SK-N-SH (cell line): Measurements from ENCODE around the gene RBM20. TPM values are rescaled to one million over a fixed set of nuclear protein-coding genes. Genes with fewer than 3 reads are reported as not detected.

ENCODE experiments used
- CTCF ChIA-PET: fragments of 300-600, 350-600 bp; formaldehyde crosslinking; extraction: SDS; loops from one replicate; lab custom pipeline; 2021; lab: Yijun Ruan, JAX
- POLR2A ChIA-PET: fragments of 350-600 bp; sonication (Branson Sonifier 250); formaldehyde crosslinking; extraction: SDS; loops from one replicate; lab custom pipeline; 2020; ENCODE audit warnings: antibody characterized with exemption, inconsistent platforms; lab: Yijun Ruan, JAX
- DNase-seq: peaks from one replicate; pipeline ENCODE4 v3.0.0; 2012
- H2AFZ ChIP-seq: fragments of 200-600 bp; sonication (generic); 2 replicates; pipeline ENCODE4 v1.8.1; 2016; ENCODE audit warnings: antibody characterized with exemption, mild to moderate bottlenecking, low read depth
- H3F3A ChIP-seq: fragments of 200-600 bp; sonication (generic); replicated peaks from 2 replicates; pipeline ENCODE3; 2016; ENCODE audit warnings: antibody characterized with exemption, mild to moderate bottlenecking; ENCODE audit not compliant: insufficient read depth
- H3K27ac ChIP-seq, 2 experiments: fragments of 200-500 bp in 1 of 2; fragments of 200-600 bp in 1 of 2; sonication (Bioruptor generic) in 1 of 2; sonication (generic), shearing (Covaris generic) in 1 of 2; 2 replicates each; pipeline versions ENCODE4 v1.5.1 to v1.6.1; 2014 to 2016; ENCODE audit warnings: low read depth in 2 of 2, inconsistent platforms in 1 of 2, low read length in 1 of 2, mild to moderate bottlenecking in 1 of 2, mixed read lengths in 1 of 2
- H3K27me3 ChIP-seq: fragments of 200-600 bp; sonication (generic), shearing (Covaris generic); 2 replicates; pipeline ENCODE4 v1.6.1; 2016; ENCODE audit warnings: mixed run types; ENCODE audit not compliant: insufficient read depth
- H3K36me3 ChIP-seq, 2 experiments: fragments of 200-500 bp in 1 of 2; fragments of 200-600 bp in 1 of 2; sonication (Bioruptor generic) in 1 of 2; sonication (generic) in 1 of 2; replicated peaks in 1 of 2; 2 replicates each; pipeline versions ENCODE3 to v1.5.1; 2014 to 2016; ENCODE audit warnings: low read length in 1 of 2, mild to moderate bottlenecking in 1 of 2; ENCODE audit not compliant: insufficient read depth in 2 of 2, control insufficient read depth in 1 of 2
- H3K4me1 ChIP-seq, 2 experiments: fragments of 200-500 bp in 1 of 2; fragments of 200-600 bp in 1 of 2; sonication (Bioruptor generic) in 1 of 2; sonication (generic), shearing (Covaris generic) in 1 of 2; 2 replicates each; pipeline versions ENCODE4 v1.5.1 to v1.6.1; 2014 to 2016; ENCODE audit warnings: low read depth in 1 of 2, low read length in 1 of 2, mixed run types in 1 of 2; ENCODE audit not compliant: insufficient read depth in 2 of 2, control insufficient read depth in 1 of 2
- H3K4me2 ChIP-seq: fragments of 200-600 bp; sonication (generic), shearing (Covaris generic); 2 replicates; pipeline ENCODE4 v1.6.1; 2017; ENCODE audit warnings: mixed run types
- H3K4me3 ChIP-seq, 2 experiments: fragments of 200-500 bp in 1 of 2; fragments of 200-600 bp in 1 of 2; sonication (Bioruptor generic) in 1 of 2; sonication (generic), shearing (Covaris generic) in 1 of 2; 2 replicates each; pipeline versions ENCODE4 v1.5.1 to v1.8.1; 2014 to 2016; ENCODE audit warnings: low read depth in 2 of 2, inconsistent platforms in 1 of 2, low read length in 1 of 2, mild to moderate bottlenecking in 1 of 2, mixed read lengths in 1 of 2, moderate library complexity in 1 of 2
- H3K79me2 ChIP-seq: fragments of 200-600 bp; sonication (generic); 2 replicates; pipeline ENCODE4 v1.8.1; 2017; ENCODE audit warnings: mild to moderate bottlenecking; ENCODE audit not compliant: insufficient read depth
- H3K9ac ChIP-seq: fragments of 200-600 bp; sonication (generic); 2 replicates; pipeline ENCODE4 v1.6.1; 2017; ENCODE audit warnings: mixed run types
- H3K9me2 ChIP-seq: fragments of 200-600 bp; sonication (generic); 2 replicates; pipeline ENCODE4 v1.6.1; 2017; ENCODE audit warnings: mixed run types
- H3K9me3 ChIP-seq: fragments of 200-600 bp; sonication (generic); 2 replicates; pipeline ENCODE4 v1.6.1; 2017; ENCODE audit warnings: mixed run types, mild to moderate bottlenecking, moderate library complexity
- H4K20me1 ChIP-seq: fragments of 200-600 bp; sonication (generic); 2 replicates; pipeline ENCODE4 v1.6.1; 2017; ENCODE audit warnings: mild to moderate bottlenecking, mixed run types; ENCODE audit not compliant: insufficient read depth
- CHD2 ChIP-seq: fragments of 150-350 bp; IDR thresholded peaks from 2 replicates; pipeline ENCODE4 v1.6.1; 2018; ENCODE audit warnings: low read length; ENCODE audit not compliant: partially characterized antibody
- CTCF ChIP-seq: fragments of 200-600 bp; sonication (generic); IDR thresholded peaks from 2 replicates; pipeline ENCODE4 v1.6.1; 2017; ENCODE audit warnings: antibody characterized with exemption, mild to moderate bottlenecking, moderate library complexity
- ELF1 ChIP-seq: IDR thresholded peaks from 2 replicates; pipeline ENCODE4 v1.4.0; 2012
- EP300 ChIP-seq, 2 experiments: IDR thresholded peaks; 2 replicates each; pipeline versions ENCODE4 v1.4.0 to v1.6.1; 2012; ENCODE audit warnings: borderline replicate concordance in 1 of 2, low read depth in 1 of 2, low read length in 1 of 2
- FOSL2 ChIP-seq: IDR thresholded peaks from 2 replicates; pipeline ENCODE4 v1.4.0; 2012; ENCODE audit warnings: low read depth, mild to moderate bottlenecking, moderate library complexity, borderline replicate concordance
- FOXJ3 ChIP-seq: sonication (generic); formaldehyde crosslinking; IDR thresholded peaks from 2 replicates; pipeline ENCODE4 v1.5.1; 2020; ENCODE audit warnings: mild to moderate bottlenecking, missing genetic modification reagents
- FOXM1 ChIP-seq: IDR thresholded peaks from 2 replicates; pipeline ENCODE4 v1.4.0; 2012; ENCODE audit warnings: low read depth, mild to moderate bottlenecking
- GABPA ChIP-seq: IDR thresholded peaks from 2 replicates; pipeline ENCODE4 v1.4.0; 2012; ENCODE audit warnings: low read depth, mild to moderate bottlenecking
- GATA2 ChIP-seq: sonication (generic); formaldehyde crosslinking; IDR thresholded peaks from 2 replicates; pipeline ENCODE4 v1.5.0; 2020; ENCODE audit warnings: mild to moderate bottlenecking, missing genetic modification reagents
- JUND ChIP-seq: IDR thresholded peaks from 2 replicates; pipeline ENCODE4 v1.4.0; 2012
- MAX ChIP-seq: IDR thresholded peaks from 2 replicates; pipeline ENCODE4 v1.4.0; 2012; ENCODE audit warnings: low read depth
- MEF2A ChIP-seq: IDR thresholded peaks from 2 replicates; pipeline ENCODE4 v1.4.0; 2012; ENCODE audit warnings: low read depth, borderline replicate concordance
- NFIC ChIP-seq: IDR thresholded peaks from 2 replicates; pipeline ENCODE4 v1.4.0; 2012; ENCODE audit warnings: borderline replicate concordance
- NRF1 ChIP-seq: IDR thresholded peaks from 2 replicates; pipeline ENCODE4 v1.6.1; 2012; ENCODE audit warnings: low read depth, mild to moderate bottlenecking, low read length
- RFX5 ChIP-seq: IDR thresholded peaks from 2 replicates; pipeline ENCODE4 v1.6.1; 2012; ENCODE audit warnings: mild to moderate bottlenecking, improper control_type of control experiment, low read length
- TAF1 ChIP-seq: IDR thresholded peaks from 2 replicates; pipeline ENCODE4 v1.6.1; 2012; ENCODE audit warnings: low read depth, mild to moderate bottlenecking, low read length, moderate library complexity, borderline replicate concordance
- TEAD4 ChIP-seq: IDR thresholded peaks from 2 replicates; pipeline ENCODE4 v1.4.0; 2012; ENCODE audit warnings: mild to moderate bottlenecking, borderline replicate concordance; ENCODE audit not compliant: insufficient read depth
- USF2 ChIP-seq: fragments of 150-350 bp; IDR thresholded peaks from 2 replicates; pipeline ENCODE4 v1.6.1; 2017; ENCODE audit warnings: antibody characterized with exemption, low read length, low read depth, borderline replicate concordance
- YY1 ChIP-seq: IDR thresholded peaks from 2 replicates; pipeline ENCODE4 v1.4.0; 2012; ENCODE audit warnings: low read depth, mild to moderate bottlenecking
- ZBTB33 ChIP-seq: IDR thresholded peaks from 2 replicates; pipeline ENCODE4 v1.4.0; 2012; ENCODE audit warnings: low read depth, borderline replicate concordance
- WGBS: methylation state at CpG from one replicate; pipeline ENCODE4 v1.1.6; 2017; ENCODE audit warnings: low lambda C conversion rate; 5-methylcytosine and 5-hydroxymethylcytosine counted together
- polyA plus RNA-seq, 3 experiments: library from polyadenylated mRNA; depleted of rRNA; stranded (reverse); fragments of >200 nt; gene quantifications; 2 replicates each; pipeline ENCODE4 v1.2.3, GENCODE V29; 2012

The RBM20 gene
- polyA plus RNA-seq, 1 of the 3 experiments (the other 2 are of a cell fraction), result 0.64 TPM

GRCh38 chr10:110885932-110886674 lies 242.0 kb downstream of the RBM20 start:
- H3K27me3 ChIP-seq, result no peaks in the 10 kb centered on the region
- H3F3A ChIP-seq, result peaks cover 4% of the 10 kb centered on the region
- H3K9ac ChIP-seq, result no peak overlapping the region
- H3K79me2 ChIP-seq, result no peaks in the 10 kb centered on the region
- DNase-seq, result no peak
- H2AFZ ChIP-seq, result no peak overlapping the region
- H3K9me2 ChIP-seq, result no peaks in the 10 kb centered on the region
- TF ChIP-seq RFX5, result no peak
- TF ChIP-seq JUND, result no peak
- no peak for TF ChIP-seq ELF1
- TF ChIP-seq TAF1, result no peak
- TF ChIP-seq EP300 (IDR thresholded peaks at IDR 0.05; ENCODE audit: borderline replicate concordance in 1 of 2, low read depth in 1 of 2, low read length in 1 of 2), result no peak
- TF ChIP-seq FOXM1, result no peak
- no peak for TF ChIP-seq NRF1
- TF ChIP-seq YY1, result no peak
- TF ChIP-seq, all 33 proteins: peak for 0
- Histone ChIP-seq H3K9me3 (no peaks in the 10 kb centered on the region), H3K4me2 (no peak overlapping the region), H3K4me3 (no peak overlapping the region), H3K36me3 (peaks cover 73 to 90% of the 10 kb centered on the region in 2 experiments), H3K4me1 (no peaks in the 10 kb centered on the region; a peak in 2 of 4 replicates), H4K20me1 (no peaks in the 10 kb centered on the region), H3K27ac (no peak overlapping the region)
- CTCF ChIA-PET, result interaction anchor here (1.0 to 2.2 kb wide), 4 partner anchors 7 to 137 kb away, joined by 3 to 7 read pairs (median 4); no protein-coding TSS in a partner anchor
- 64% methylated on average over 5 of the region's 5 CpGs for WGBS
- POLR2A ChIA-PET, result no interaction called here

GRCh38 chr10:110887560-110887959 lies 243.4 kb downstream of the RBM20 start:
- CTCF ChIA-PET, result interaction anchor here (1.1 to 1.7 kb wide), 7 partner anchors 9 to 277 kb away, joined by 3 to 5 read pairs (median 4); no protein-coding TSS in a partner anchor

More at GRCh38 chr10:110887560-110887959, 243.4 kb downstream of the RBM20 start:
- Histone ChIP-seq H3K9ac (no peak overlapping the region), H3K4me1 (no peaks in the 10 kb centered on the region; a peak in 1 of 4 replicates), H3K27me3 (no peaks in the 10 kb centered on the region), H3K79me2 (no peaks in the 10 kb centered on the region), H3K9me3 (no peaks in the 10 kb centered on the region), H3F3A (peaks cover 4% of the 10 kb centered on the region), H3K4me3 (no peak overlapping the region), H4K20me1 (no peaks in the 10 kb centered on the region), H2AFZ (no peak overlapping the region), H3K9me2 (no peaks in the 10 kb centered on the region), H3K4me2 (no peak overlapping the region), H3K36me3 (peaks cover 62 to 82% of the 10 kb centered on the region in 2 experiments), H3K27ac (no peak overlapping the region; a peak in 1 of 4 replicates)
- no peak for TF ChIP-seq FOXJ3
- TF ChIP-seq TAF1, result no peak
- TF ChIP-seq USF2, result no peak
- TF ChIP-seq GABPA, result no peak
- TF ChIP-seq CTCF, result no peak
- TF ChIP-seq NFIC, result no peak
- no peak for TF ChIP-seq CHD2
- TF ChIP-seq MEF2A, result no peak
- TF ChIP-seq FOSL2, result no peak
- no peak for TF ChIP-seq MAX
- no peak for TF ChIP-seq TEAD4
- no peak for TF ChIP-seq ZBTB33
- TF ChIP-seq GATA2 (CRISPR knock-in tag), result no peak
- no peak for TF ChIP-seq NRF1
- POLR2A ChIA-PET, result no interaction called here
- WGBS, result 100% methylated on average over 1 of the region's 1 CpG
- no peak for DNase-seq
